ENCODE data around the gene NOL3.

- TF ChIP-seq CTCF (IDR thresholded peaks at IDR 0.05), result no peak
- TF ChIP-seq POLR2A (IDR thresholded peaks at IDR 0.05), result no peak
Measured at GRCh38 chr16:67163164-67163998, 7.0 kb upstream of the NOL3 start.
